GM19238 (cell line): Measurements from ENCODE around the gene ISL2.

Experiments used
- DNase-seq: peaks from one replicate; pipeline ENCODE4 v3.0.0; 2011; ENCODE audit warnings: low spot score; ENCODE audit not compliant: insufficient read length

Gene ISL2

DNA sequence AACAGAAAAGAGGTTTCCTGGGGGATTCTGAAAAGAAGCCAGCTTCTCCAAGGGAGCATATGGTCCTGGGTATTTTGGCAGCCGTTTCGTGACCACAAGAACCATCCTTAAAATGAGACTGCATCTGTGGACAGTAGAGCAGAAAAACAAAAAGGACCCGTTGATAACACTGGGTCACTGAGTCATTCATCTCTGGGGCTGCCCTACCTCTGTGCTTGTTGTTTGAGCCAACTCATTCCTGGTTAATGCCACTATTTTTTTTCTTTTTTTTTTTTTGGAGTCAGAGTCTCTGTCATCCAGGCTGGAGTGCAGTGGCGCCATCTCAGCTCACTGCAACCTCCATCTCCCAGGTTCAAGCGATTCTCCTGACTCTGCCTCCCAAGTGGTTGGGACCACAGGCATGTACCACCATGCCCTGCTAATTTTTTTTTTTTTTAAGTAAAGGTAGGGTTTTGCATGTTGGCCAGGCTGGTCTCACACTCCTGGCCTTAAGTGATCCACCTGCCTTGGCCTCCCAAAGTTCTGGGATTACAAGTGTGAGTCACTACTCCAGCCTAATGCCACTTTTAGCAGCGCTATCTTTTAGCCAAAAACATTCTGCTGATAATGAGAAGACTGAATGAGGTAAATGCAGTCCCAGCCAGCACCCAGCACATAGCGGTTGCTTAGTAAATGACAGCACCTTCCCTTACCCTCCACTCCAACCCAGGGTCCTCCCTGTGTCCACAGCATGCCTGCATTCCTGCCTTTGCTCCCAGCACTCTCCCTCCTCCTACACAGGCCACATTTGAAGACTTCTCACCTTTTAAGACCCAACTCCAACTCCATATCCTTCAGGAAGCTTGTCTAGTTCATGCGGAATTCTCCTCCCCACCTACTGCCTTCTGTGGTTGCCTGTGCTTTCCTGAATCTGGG lies 9.1 kb upstream of the ISL2 start:
- DNase-seq: no peak

DNA sequence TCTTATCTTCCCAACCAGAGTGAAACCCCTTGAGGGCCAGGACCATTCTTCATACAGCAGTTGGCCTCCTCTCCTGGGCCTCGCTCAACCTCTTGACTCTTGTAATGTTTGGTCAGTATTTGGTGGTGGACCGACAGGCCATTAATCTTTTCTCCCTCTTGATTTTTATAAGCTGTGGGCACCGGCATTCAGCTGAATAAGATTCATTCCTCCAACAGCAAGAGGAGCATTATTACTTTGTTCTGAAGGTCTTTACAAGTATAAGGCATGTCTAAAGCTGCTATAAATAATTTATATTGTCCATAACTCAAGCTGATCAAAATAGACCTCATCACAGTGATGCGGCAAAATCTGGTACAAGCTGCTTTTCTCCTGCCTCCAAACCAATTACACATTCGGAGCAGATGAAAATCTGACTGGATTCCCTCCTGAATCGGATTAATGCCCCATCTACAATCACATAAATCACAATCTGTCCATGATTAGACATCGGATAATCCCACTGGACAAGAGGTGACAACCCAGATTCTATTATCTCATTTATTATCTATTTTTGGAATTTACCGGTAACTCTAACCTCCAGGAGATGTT lies 8.4 kb upstream of the ISL2 start:
- DNase-seq: no peak

DNA sequence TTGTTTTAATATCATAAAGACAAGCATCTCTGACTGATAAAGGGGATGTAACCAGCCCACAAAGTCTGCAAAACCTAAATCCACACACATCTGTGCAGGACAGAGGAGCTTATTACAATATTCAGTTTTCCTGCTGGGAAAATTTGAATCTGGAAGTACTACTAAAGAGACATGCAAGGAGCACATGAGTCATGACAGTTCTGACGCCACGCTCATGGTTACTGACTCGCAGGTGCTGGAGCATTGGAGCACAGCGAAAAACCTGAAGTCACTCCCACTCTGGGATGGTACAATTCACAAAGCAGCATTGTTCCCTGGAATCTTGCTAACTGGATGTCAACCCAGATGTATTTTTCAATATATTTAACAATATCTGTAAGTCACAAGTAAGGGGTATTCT lies 7.6 kb upstream of the ISL2 start:
- DNase-seq: no peak

DNA sequence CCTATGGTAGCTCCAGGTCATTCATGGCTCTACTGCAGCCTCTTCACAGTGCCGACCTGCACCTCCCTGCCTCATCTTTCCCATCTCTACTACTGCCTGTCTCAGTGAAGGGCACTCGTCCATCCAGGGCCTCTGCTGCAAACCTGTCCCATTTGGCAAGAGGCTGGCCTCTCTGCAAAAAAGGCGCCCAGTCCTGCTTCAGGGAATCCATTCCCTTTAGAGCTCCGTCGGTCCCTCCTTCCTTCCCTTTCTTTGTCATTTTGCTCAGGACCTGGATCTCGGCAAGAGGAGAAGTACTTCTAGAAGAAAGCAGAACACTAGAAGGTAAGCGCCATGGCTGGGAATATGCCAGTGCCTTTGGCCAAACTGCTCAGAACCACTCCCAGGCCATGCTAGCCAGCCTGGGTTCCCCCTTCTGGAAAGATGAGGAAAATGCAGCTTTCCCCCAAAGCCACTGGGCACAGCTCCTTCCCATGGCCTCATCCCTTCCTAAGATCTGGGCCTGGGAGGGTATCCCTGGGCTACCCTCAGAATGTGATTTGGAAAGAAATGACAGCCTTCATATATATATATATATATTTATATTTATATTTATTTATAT lies 6.4 kb upstream of the ISL2 start:
- no peak for DNase-seq

DNA sequence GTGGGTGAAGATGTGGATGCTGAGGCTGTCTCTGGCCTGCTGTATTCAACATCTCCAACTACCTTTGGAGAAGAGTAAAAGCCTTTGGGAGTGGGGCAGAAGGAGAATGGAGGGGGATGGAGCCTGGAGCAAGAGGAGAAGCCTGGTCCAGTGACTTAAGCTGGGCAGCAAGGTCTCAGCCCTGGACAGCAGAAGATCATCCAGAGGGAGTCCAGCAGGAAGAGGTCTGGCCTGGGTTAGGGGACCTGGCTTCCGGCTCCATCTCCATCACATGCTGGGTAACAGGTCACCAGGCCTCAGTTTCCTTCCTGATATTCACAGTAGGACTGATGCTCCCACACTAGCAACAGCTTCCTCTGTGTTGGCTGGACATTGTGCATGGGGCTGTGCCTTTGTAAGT lies 3.8 kb upstream of the ISL2 start:
- DNase-seq: no peak

DNA sequence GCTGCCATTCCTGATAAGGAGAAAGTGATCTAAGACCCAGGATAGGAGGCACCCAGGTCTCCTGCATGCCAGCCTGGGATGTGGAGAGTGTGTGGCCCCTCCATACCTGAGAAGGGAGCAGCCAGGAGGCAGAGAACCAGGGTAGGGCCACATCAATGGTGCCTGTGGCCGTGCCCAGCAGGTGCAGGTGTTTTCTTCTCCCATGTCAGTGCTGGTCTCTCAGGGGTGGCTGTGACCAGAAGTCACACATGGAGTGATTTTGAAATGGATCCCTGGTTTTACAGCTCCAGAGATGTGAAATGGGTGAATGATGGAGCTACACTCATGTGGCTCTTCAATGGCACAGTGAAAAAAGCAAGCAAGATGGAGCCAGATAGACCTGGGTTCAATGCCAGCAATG lies 3.3 kb upstream of the ISL2 start:
- DNase-seq: no peak

DNA sequence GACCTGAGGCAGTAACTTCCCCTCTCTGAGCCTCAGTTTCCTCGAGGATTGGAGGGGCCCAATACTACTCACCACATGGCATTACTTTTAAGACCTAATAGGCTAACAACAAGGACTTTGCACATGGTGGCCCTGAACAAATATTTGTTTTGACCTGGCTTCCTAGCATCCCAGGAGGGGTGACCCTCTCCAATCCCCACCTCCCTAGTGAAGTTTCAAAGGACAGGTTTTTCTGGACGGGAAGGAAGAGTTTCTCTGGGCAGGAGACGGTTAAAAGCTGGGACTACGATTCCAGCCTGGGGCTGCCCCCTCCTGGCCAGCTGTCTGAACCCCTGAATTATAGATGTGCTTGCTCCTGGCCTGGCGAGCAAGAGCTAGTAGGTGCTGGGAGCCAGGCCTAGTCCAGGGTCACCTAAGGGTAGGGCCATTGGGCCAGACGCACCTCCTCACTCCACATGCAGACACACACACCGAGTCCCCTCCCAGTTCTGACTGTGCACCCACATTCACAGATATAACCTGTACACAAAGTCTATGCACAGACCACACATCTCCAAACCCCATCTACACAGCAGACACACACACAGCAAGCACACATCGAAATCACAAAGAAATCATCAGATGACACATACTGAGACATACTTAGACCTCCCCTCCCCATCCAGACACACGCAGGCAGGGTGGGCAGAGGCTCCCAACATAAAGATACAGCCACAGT lies 2.7 kb upstream of the ISL2 start:
- no peak for DNase-seq

DNA sequence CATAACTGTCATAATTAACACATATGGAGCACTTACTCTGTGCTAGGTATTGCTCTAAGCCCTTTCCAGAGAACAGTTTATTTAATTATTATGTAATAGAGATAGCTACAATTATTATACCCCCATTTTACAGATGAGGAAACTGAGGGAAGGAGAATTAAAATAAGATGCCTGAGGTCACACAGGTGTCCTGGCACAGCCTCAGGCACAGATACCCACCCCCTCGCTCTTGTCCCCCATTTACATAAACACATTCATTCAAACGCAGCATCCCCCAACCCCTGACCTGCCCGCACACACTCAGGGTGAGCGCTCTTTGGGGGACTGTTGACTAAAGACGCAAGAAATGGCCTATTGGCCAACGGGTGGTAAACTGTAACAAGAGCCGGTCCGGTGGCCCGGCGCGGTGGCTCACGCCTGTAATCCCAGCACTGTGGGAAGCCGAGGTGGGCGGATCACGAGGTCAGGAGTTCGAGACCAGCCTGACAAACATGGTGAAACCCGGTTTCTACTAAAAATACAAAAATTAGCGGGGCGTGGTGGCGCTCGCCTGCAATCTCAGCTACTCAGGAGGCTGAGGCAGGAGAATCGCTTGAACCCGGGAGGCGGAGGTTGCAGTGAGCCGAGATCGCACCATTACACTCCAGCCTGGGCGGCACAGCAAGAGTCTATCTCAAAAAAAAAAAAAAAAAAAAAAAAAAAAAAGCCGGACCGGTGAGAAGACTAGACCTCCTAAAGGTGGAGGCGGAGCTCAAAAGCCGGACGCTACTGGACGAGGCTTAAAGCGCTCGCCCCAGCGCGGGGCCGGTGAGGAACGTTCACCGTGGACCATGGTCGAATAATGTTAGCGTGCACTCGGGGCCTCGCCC lies 1.9 kb upstream of the ISL2 start:
- no peak for DNase-seq

DNA sequence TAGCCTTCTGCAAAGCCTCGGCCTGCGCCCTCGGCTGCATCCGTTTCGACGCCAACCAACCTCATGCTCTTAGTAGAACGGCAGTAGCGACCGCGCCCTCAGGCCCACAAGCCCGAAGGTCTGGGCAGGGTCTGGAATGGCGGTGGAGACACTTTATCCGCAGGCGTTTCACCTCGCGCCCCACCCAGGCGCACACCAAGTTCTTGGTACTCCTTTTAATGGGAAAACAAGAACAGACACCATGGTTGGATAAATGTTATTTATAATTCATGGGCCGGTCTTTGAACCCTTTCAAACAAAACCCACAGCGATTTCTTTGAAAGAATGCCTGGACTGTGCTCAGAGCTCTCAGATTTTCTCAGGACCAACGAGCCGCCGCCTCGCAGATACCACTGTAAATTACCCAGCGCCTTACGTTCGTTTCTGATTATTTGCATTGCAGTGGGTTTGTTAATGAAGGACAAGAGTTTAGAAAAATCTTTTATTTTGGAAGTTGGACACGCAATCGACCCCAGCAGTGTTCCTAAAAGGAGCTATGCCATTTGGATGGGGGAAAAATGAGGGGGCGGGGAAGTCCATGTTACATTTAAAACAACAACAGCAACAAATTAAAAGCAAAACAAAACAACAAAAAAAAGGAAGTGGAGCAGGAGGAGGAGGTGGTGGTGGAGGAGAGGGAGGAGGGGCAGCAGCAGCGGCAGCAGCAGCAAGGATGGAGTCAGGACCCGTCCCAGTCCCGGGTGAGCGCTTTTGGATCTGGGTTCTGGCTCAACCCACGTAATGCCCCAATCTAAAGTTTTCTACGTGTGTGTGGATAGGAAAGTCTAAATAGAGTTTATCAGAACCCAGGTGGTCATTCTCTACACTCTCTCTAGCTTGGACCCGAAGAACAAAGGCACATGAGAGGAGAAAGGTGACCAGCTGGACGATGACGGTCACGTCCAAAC lies 993 bp upstream of the ISL2 start:
- DNase-seq: peak; percentile 23

DNA sequence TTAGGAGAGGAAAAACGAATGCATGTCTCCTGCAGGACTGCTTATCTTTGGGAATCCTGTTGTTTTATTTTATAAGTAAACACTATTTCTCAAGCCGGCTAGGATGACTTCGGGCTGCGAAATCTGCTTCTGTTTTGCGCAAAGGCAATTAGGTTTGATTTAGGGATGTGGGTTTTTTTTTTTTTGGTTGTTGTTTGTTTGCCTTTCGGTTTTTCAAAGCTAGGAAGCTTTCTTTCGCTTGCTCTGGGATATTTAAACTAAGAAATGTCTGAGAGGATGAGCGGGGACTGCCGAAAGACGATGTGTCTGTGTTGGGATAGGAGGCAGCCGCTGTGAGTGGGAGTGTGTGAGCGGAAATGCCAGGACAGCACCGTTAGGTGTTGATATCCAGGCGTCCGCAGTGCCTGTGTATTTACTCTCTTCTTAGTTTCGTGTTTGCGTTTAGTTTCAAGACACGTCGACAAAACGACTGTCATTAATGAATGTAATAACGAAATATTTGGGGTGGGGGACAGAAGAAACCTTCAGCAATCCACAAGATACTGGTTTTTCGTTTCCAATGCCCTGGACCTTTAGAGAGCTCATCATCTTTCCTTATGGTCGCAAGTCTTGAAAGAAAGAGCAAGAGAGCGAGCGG lies 604 bp downstream of the ISL2 start:
- DNase-seq: no peak

DNA sequence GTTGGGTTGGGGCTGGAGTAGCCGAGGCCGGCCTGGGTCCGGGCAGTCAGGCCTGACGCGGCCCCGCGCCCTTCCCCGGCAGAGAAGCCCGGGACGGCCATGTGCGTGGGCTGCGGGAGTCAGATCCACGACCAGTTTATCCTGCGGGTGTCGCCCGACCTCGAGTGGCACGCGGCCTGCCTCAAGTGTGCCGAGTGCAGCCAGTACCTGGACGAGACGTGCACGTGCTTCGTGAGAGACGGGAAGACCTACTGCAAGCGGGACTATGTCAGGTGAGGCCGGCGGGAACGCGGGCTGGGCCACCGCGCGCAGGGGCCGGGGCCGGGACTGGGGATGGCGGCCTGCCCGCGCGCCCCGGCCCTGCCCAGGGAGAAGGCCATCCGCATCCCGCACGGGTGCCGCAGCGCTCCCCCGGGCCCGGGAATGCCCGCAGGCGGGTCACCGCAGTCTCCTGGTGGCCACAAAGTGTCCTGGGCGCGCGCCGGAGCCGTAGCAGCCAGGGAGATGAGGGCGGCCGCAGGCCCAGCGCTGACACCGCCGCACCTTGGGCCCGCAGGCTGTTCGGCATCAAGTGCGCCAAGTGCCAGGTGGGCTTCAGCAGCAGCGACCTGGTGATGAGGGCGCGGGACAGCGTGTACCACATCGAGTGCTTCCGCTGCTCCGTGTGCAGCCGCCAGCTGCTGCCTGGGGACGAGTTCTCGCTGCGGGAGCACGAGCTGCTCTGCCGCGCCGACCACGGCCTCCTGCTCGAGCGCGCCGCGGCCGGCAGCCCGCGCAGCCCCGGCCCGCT lies 1.3 kb downstream of the ISL2 start:
- peak; percentile 29 for DNase-seq

DNA sequence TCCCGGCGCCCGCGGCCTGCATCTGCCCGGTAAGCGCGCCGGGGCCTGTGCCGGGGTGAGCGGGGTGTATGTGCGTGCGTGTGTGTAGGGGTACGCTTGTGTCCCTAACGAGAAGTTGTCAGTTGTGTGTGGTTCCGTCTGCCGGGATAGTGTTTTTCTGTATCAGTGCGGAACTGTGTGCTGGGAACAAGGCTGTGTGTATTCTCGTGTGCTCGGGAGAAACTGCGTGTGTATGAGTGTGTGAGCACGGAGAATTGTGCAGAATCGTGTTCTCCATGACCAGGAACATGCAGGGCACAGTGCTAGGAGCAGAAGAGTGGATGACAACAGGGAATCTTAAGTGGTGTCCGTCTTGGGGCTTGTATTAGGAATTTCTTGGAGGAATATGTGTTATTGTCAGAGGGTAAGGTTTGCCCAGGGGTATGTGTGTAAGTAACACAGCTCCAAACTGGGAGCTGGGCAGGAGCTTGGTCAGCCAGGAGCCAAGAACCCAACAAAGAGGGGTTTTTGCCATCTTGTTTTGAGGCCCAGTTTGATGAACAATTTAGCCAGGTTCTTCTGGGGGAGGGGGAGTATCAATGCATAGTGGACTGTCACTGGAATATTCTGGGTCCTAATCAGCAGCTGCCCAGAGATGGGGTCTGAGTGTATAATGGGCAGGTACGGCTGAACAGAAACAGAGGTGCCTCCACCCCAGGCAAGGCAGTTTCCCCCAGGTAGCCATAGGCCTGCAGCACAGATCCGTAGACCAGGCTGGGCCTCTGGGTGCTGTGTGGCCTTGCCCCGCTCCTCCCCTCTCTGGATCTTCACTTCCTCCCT lies 2.1 kb downstream of the ISL2 start:
- DNase-seq: no peak

DNA sequence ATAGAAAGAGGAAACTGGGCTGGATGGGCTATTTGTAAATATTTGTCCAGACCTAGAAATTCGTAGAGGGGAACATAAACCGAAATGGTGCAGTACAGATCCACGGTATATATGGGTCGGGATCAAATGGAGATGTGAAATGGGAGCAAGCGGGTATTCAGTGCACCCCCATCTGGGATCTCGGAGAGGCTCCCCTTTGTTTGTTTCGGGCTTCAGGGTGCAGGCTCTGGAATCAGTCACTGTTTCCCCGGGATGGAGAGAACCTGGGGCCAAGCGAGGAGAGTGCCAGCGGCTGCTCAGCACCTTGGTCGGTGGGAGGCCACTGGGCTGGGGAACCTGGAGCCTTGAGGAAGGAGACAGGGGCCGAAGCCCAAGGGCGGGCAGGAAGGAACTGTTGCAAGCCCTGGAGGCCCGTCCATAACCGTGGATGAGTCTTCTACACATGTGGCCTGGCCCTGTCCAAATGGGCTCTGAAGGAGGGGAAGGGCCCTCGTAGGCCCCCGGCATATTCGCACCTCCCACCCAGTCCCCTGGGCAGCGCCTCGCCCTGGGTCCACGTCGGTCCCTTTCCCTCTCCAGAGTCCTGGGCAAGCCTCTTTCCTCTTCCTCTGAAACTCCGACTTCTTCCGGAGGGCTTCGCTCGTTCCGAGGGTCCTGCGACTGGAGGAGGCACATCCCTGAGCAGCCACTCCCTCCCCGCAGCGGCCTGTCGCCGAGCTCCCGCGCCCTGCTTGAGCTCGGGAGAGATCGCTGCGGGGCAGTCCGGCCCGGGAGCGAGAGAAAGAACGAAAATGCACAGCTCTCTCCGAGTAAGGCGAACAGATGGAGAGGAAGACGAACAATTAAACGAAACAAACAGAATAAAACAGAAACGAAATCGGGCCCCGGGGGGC lies 3.0 kb downstream of the ISL2 start:
- DNase-seq: peak; percentile 22

DNA sequence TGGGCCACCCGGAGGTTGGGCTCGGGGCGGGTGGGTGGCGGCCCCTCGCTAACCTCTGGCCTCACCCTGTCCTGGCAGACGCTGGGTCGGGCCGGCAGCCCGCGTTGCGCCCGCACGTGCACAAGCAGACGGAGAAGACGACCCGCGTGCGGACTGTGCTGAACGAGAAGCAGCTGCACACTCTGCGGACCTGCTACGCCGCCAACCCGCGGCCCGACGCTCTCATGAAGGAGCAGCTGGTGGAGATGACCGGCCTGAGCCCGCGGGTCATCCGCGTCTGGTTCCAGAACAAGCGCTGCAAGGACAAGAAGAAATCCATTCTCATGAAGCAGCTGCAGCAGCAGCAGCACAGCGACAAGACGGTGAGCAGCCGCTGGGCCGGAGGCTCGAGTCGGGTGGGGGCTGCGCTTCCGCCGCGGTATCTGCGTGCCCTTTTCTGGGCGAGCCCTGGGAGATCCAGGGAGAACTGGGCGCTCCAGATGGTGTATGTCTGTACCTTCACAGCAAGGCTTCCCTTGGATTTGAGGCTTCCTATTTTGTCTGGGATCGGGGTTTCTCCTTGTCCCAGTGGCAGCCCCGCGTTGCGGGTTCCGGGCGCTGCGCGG lies 3.7 kb downstream of the ISL2 start:
- peak; percentile 41 for DNase-seq

DNA sequence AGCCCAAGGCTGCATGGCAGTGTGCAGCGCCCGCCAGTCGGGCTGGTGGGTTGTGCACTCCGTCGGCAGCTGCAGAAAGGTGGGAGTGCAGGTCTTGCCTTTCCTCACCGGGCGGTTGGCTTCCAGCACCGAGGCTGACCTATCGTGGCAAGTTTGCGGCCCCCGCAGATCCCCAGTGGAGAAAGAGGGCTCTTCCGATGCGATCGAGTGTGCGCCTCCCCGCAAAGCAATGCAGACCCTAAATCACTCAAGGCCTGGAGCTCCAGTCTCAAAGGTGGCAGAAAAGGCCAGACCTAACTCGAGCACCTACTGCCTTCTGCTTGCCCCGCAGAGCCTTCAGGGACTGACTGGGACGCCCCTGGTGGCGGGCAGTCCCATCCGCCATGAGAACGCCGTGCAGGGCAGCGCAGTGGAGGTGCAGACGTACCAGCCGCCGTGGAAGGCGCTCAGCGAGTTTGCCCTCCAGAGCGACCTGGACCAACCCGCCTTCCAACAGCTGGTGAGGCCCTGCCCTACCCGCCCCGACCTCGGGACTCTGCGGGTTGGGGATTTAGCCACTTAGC lies 4.3 kb downstream of the ISL2 start:
- peak; percentile 59 for DNase-seq
